Cardiac muscle cell (in vitro differentiated cells and primary cell): ENCODE data around the gene RHOF. TPM values are rescaled to one million over a fixed set of nuclear protein-coding genes. Genes with fewer than 3 reads are reported as not detected.
"Not testable (repeated sequence)": the region's sequence is repeated elsewhere in the genome, so short reads cannot be mapped to it uniquely, and the experiment has no call there.

Experiments used
- DNase-seq, 2 donors: peaks; one replicate each; pipeline versions ENCODE4 v3.0.0 to v3.0.0-alpha.2; 2010 to 2017; ENCODE audit warnings: low read depth in 1 of 2, low spot score in 1 of 2
- H3K27ac ChIP-seq: fragments of 200-600 bp; sonication (generic); 2 replicates; pipeline ENCODE4 v1.5.1; 2016
- H3K27me3 ChIP-seq: fragments of 200-600 bp; sonication (generic); 2 replicates; pipeline ENCODE4 v1.6.0; 2016; ENCODE audit warnings: control low read depth
- H3K36me3 ChIP-seq: fragments of 200-600 bp; sonication (generic); 2 replicates; pipeline ENCODE4 v1.5.1; 2016; ENCODE audit warnings: control low read depth
- H3K4me1 ChIP-seq: fragments of 200-600 bp; sonication (generic); 2 replicates; pipeline ENCODE4 v1.8.1; 2017; ENCODE audit warnings: low read depth, mild to moderate bottlenecking, mixed run types
- H3K4me3 ChIP-seq: fragments of 200-600 bp; sonication (generic); 2 replicates; pipeline ENCODE4 v1.5.1; 2016; ENCODE audit warnings: mild to moderate bottlenecking
- H3K9me3 ChIP-seq: fragments of 200-600 bp; sonication (generic); 2 replicates; pipeline ENCODE4 v1.5.1; 2017; ENCODE audit warnings: low read depth, mild to moderate bottlenecking, control low read depth
- CTCF ChIP-seq: IDR thresholded peaks from 2 replicates; pipeline ENCODE4 v1.5.1; 2012; ENCODE audit warnings: low read depth, mild to moderate bottlenecking, low read length
- polyA plus RNA-seq: library from polyadenylated mRNA; unstranded; fragments of >200 nt; fragmentation: Nextera tagmentation; extraction: Ambion mirVana; gene quantifications from 2 replicates; pipeline ENCODE4 v1.2.1, GENCODE V29; 2016
- total RNA-seq: library from RNA; depleted of rRNA; stranded (reverse); fragments of >200 nt; gene quantifications from 2 replicates; pipeline ENCODE4 v1.2.3, GENCODE V29; 2016

The RHOF gene
- total and polyA plus RNA-seq, 2 experiments from 2014 or later = 21.5 to 56.3 TPM

GRCh38 chr12:121749267-121749666 lies 44.2 kb downstream of the RHOF start:
- no peak for DNase-seq
- no peaks in the 10 kb centered on the region for H3K27me3 ChIP-seq
- H3K27ac ChIP-seq = peak overlapping the region; percentile 35
- no peak overlapping the region for H3K4me3 ChIP-seq
- no peaks in the 10 kb centered on the region for H3K9me3 ChIP-seq
- H3K36me3 ChIP-seq = no peaks in the 10 kb centered on the region
- TF ChIP-seq CTCF = no peak
- peaks cover 7% of the 10 kb centered on the region for H3K4me1 ChIP-seq

GRCh38 chr12:121748571-121749265 lies 44.8 kb downstream of the RHOF start:
- Histone ChIP-seq H3K9me3 (no peaks in the 10 kb centered on the region), H3K4me1 (peaks cover 7% of the 10 kb centered on the region), H3K36me3 (no peaks in the 10 kb centered on the region), H3K27ac (peak overlapping the region; percentile 35), H3K27me3 (no peaks in the 10 kb centered on the region), H3K4me3 (no peak overlapping the region)
- peak; percentile 61 to 88 for DNase-seq
- no peak for TF ChIP-seq CTCF

GRCh38 chr12:121748218-121748570 lies 45.3 kb downstream of the RHOF start:
- Histone ChIP-seq H3K4me1 (peaks cover 7% of the 10 kb centered on the region), H3K4me3 (no peak overlapping the region), H3K36me3 (no peaks in the 10 kb centered on the region), H3K27ac (peak overlapping the region; percentile 35), H3K27me3 (no peaks in the 10 kb centered on the region), H3K9me3 (no peaks in the 10 kb centered on the region)
- no peak for TF ChIP-seq CTCF
- DNase-seq = no peak

- not testable (repeated sequence) for H3K27ac ChIP-seq, H3K9me3 ChIP-seq, DNase-seq, H3K4me1 ChIP-seq, H3K4me3 ChIP-seq, H3K36me3 ChIP-seq, H3K27me3 ChIP-seq
These were observed 47.9 kb downstream of the RHOF start for GRCh38 chr12:121745545-121745944.

- H3K4me1 ChIP-seq = no peaks in the 10 kb centered on the region
- H3K27me3 ChIP-seq = no peaks in the 10 kb centered on the region
- no peak overlapping the region for H3K4me3 ChIP-seq
- TF ChIP-seq CTCF = no peak
- H3K9me3 ChIP-seq = no peaks in the 10 kb centered on the region
- no peak overlapping the region for H3K27ac ChIP-seq
- no peaks in the 10 kb centered on the region for H3K36me3 ChIP-seq
- no peak for DNase-seq
These were observed 51.7 kb downstream of the RHOF start for GRCh38 chr12:121741743-121742142.

GRCh38 chr12:121740847-121741246 lies 52.6 kb downstream of the RHOF start:
- TF ChIP-seq CTCF = no peak
- Histone ChIP-seq H3K4me1 (no peaks in the 10 kb centered on the region), H3K27me3 (no peaks in the 10 kb centered on the region), H3K4me3 (no peak overlapping the region), H3K27ac (no peak overlapping the region), H3K36me3 (no peaks in the 10 kb centered on the region), H3K9me3 (no peaks in the 10 kb centered on the region)
- no peak for DNase-seq
